Measurements from ENCODE around the gene MPI. TPM values are rescaled to one million over a fixed set of nuclear protein-coding genes. Genes with fewer than 3 reads are reported as not detected.

MPI gene
- total RNA-seq, 1 donor from 2014 or later = 28.2 TPM

DNA sequence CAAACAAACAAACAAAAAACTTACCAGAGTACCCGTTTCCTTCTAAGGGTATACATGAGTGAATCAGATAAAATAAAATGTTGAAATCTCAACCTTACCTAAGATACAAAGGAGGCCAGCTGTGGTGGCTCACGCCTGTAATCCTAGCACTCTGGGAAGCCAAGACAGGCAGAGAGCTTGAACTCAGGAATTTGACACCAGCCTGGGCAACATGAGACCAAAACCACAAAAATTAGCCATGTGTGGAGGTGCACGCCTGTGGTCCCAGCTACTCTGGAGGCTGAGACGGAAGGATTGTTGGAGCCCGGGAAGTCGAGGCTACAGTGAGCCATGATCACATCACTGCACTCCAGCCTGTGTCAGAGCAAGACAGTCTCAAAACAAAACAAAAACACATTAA lies 27.8 kb downstream of the MPI start:
- Mint-ChIP-seq H3K27me3 (ENCODE audit: low read depth) (no peaks in the 10 kb centered on the region), H3K4me3 (ENCODE audit: unreplicated experiment) (no peak overlapping the region), H3K36me3 (ENCODE audit: low read depth) (peaks cover 30% of the 10 kb centered on the region), H3K27ac (ENCODE audit: unreplicated experiment) (no peak overlapping the region), H3K4me1 (ENCODE audit: low read depth) (no peaks in the 10 kb centered on the region), H3K9me3 (ENCODE audit: low read depth) (no peaks in the 10 kb centered on the region)
- TF ChIP-seq, protein P1, sequence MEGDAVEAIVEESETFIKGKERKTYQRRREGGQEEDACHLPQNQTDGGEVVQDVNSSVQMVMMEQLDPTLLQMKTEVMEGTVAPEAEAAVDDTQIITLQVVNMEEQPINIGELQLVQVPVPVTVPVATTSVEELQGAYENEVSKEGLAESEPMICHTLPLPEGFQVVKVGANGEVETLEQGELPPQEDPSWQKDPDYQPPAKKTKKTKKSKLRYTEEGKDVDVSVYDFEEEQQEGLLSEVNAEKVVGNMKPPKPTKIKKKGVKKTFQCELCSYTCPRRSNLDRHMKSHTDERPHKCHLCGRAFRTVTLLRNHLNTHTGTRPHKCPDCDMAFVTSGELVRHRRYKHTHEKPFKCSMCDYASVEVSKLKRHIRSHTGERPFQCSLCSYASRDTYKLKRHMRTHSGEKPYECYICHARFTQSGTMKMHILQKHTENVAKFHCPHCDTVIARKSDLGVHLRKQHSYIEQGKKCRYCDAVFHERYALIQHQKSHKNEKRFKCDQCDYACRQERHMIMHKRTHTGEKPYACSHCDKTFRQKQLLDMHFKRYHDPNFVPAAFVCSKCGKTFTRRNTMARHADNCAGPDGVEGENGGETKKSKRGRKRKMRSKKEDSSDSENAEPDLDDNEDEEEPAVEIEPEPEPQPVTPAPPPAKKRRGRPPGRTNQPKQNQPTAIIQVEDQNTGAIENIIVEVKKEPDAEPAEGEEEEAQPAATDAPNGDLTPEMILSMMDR (IDR thresholded peaks at IDR 0.05) = no peak
- no peak for DNase-seq (ENCODE audit: low spot score)

DNA sequence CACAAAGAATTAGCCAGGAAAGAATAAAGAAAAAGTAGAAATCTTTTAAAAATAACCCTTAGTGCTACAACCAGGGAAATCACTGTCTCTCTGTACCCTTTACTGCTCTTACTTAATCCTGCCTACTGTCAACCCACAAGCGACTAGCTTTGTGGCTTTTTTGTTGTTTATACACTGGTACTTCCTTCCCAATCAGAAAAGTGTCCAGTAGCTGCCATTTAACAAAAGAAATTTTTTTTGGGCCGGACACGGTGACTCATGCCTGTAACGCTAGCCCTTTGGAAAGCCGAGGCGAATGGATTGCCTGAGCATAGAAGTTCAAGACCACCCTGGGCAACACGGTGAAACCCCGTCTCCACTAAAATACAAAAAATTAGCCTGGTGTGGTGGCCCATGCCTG lies 30.6 kb downstream of the MPI start:
- Mint-ChIP-seq H3K4me1 (ENCODE audit: low read depth) (no peaks in the 10 kb centered on the region), H3K36me3 (ENCODE audit: low read depth) (peaks cover 34% of the 10 kb centered on the region), H3K4me3 (ENCODE audit: unreplicated experiment) (no peak overlapping the region), H3K27me3 (ENCODE audit: low read depth) (no peaks in the 10 kb centered on the region), H3K27ac (ENCODE audit: unreplicated experiment) (no peak overlapping the region), H3K9me3 (ENCODE audit: low read depth) (no peaks in the 10 kb centered on the region)
- TF ChIP-seq, protein P1 (IDR thresholded peaks at IDR 0.05) = no peak
- no peak for DNase-seq (ENCODE audit: low spot score)

DNA sequence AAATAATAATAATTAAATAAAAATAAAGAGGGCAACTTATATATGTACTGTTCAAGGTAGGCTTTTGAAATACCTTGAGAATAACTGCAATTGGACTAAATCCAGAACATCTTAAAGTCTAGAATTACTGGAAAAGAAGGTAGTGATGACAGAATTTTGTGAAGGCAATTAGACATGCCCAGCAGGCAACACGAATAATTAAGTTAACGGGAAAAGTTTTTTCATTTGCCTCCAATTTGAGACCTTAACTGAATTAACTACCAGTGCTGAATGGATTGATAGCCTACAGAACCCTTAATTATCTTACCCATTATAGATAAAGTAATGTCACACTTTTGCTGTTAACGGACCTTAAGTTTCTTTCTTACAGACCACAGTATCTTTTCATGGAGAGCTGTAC lies 34.7 kb downstream of the MPI start:
- Mint-ChIP-seq H3K4me3 (ENCODE audit: unreplicated experiment) (no peak overlapping the region), H3K36me3 (ENCODE audit: low read depth) (peaks cover 25% of the 10 kb centered on the region), H3K4me1 (ENCODE audit: low read depth) (no peaks in the 10 kb centered on the region), H3K27me3 (ENCODE audit: low read depth) (no peaks in the 10 kb centered on the region), H3K27ac (ENCODE audit: unreplicated experiment) (no peak overlapping the region), H3K9me3 (ENCODE audit: low read depth) (no peaks in the 10 kb centered on the region)
- DNase-seq (ENCODE audit: low spot score) = no peak
- TF ChIP-seq, protein P1 (IDR thresholded peaks at IDR 0.05) = no peak

DNA sequence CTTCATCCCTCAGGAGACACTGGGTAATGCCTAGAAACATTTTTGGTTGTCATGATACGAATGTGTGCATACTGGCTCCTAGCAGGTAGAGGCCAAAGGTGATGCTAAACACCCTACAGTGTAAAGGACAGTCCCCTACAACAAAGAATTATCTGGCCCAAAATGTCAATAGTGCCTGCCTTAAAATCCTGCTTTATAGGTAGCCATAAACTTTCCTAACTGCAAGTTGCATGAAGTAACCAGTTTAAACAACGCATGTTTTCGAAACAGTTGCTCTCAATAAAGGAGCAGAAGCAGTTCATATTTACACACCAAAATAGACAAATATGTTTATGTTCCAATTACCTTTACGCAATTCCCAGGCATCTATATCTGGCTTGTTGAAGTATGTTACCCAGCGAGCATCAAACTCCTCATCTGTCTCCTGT lies 38.9 kb downstream of the MPI start:
- TF ChIP-seq, protein P1 (IDR thresholded peaks at IDR 0.05) = no peak
- no peak overlapping the region for H3K27ac Mint-ChIP-seq (ENCODE audit: unreplicated experiment)
- peaks cover 12% of the 10 kb centered on the region for H3K36me3 Mint-ChIP-seq (ENCODE audit: low read depth)
- H3K4me3 Mint-ChIP-seq (ENCODE audit: unreplicated experiment) = no peak overlapping the region
- no peak for DNase-seq (ENCODE audit: low spot score)
- H3K9me3 Mint-ChIP-seq (ENCODE audit: low read depth) = no peaks in the 10 kb centered on the region
- no peaks in the 10 kb centered on the region for H3K4me1 Mint-ChIP-seq (ENCODE audit: low read depth)
- no peaks in the 10 kb centered on the region for H3K27me3 Mint-ChIP-seq (ENCODE audit: low read depth)

DNA sequence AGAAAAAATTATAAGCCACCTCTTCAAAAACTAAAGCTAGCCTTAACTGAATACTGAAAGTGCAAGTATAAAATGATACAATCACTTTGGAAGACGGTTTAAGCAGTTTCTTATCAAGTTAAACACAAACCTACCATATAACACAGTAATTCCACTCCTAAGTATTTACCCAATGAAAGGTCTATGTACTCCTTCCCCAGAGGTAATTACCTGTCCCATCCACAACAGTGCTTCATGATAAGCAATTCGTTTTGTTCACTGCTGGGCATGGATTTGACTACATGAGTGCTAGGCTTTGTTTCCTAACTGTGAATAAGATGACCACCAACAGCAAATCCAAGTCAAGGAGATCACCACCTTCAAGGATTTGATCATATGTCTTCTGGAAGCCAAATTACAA lies 43.7 kb downstream of the MPI start:
- Mint-ChIP-seq H3K36me3 (ENCODE audit: low read depth) (peaks cover 8% of the 10 kb centered on the region), H3K27me3 (ENCODE audit: low read depth) (no peaks in the 10 kb centered on the region), H3K4me1 (ENCODE audit: low read depth) (peaks cover 16% of the 10 kb centered on the region), H3K9me3 (ENCODE audit: low read depth) (no peaks in the 10 kb centered on the region), H3K27ac (ENCODE audit: unreplicated experiment) (no peak overlapping the region), H3K4me3 (ENCODE audit: unreplicated experiment) (no peak overlapping the region)
- TF ChIP-seq, protein P1 (IDR thresholded peaks at IDR 0.05) = no peak
- DNase-seq (ENCODE audit: low spot score) = no peak
